IMR-90 (cell line): ENCODE results near the gene CYSTM1. TPM values are rescaled to one million over a fixed set of nuclear protein-coding genes. Genes with fewer than 3 reads are reported as not detected.

Source experiments
- ATAC-seq: fragments of 200-7000 bp; cut with Tn5 transposase; 2 replicates; pipeline ENCODE4 v1.9.1; 2020; ENCODE audit warnings: low read depth, mild to moderate bottlenecking, moderate library complexity
- BruUV-seq: library from RNA; stranded (reverse); fragments of 400-500 nt; replicated peaks from 2 replicates; lab custom pipeline; 2021; lab: Mats Ljungman, UMichigan
- CTCF ChIA-PET: fragments of 300-600 bp; formaldehyde crosslinking; extraction: SDS; loops from one replicate; lab custom pipeline; 2021; ENCODE audit warnings: antibody characterized with exemption; lab: Yijun Ruan, JAX
- POLR2A ChIA-PET: fragments of 300-600 bp; sonication (Branson Sonifier 250); formaldehyde crosslinking; loops from one replicate; lab custom pipeline; 2022; ENCODE audit warnings: antibody characterized with exemption; ENCODE audit not compliant: unreplicated experiment; lab: Charles Lee
- DNase-seq: peaks from one replicate; pipeline ENCODE4 v3.0.0; 2013
- H2AFZ ChIP-seq: replicated peaks from 2 replicates; pipeline ENCODE3; 2013; ENCODE audit warnings: low read length, mild to moderate bottlenecking; ENCODE audit not compliant: poor library complexity
- H2AK5ac ChIP-seq: 2 replicates; pipeline ENCODE4 v1.6.1; 2013; ENCODE audit warnings: low read depth, low read length, inconsistent platforms
- H2AK9ac ChIP-seq: replicated peaks from 2 replicates; pipeline ENCODE3; 2013; ENCODE audit warnings: mild to moderate bottlenecking, low read depth, low read length, moderate library complexity; ENCODE audit not compliant: poor library complexity
- H2BK120ac ChIP-seq: 2 replicates; pipeline ENCODE4 v1.6.1; 2013; ENCODE audit warnings: low read depth, low read length, inconsistent platforms
- H2BK15ac ChIP-seq: 3 replicates; pipeline ENCODE4 v1.6.1; 2013; ENCODE audit warnings: low read depth, low read length, inconsistent platforms
- H2BK20ac ChIP-seq: 2 replicates; pipeline ENCODE4 v1.6.1; 2013; ENCODE audit warnings: low read depth, mild to moderate bottlenecking, inconsistent platforms, low read length, moderate library complexity
- H2BK5ac ChIP-seq: 2 replicates; pipeline ENCODE4 v1.6.1; 2013; ENCODE audit warnings: mild to moderate bottlenecking, low read depth, low read length, inconsistent platforms; ENCODE audit not compliant: poor library complexity, severe bottlenecking
- H3K14ac ChIP-seq: replicated peaks from 2 replicates; pipeline ENCODE4 v1.6.1; 2013; ENCODE audit warnings: low read depth, low read length, inconsistent platforms
- H3K18ac ChIP-seq: 2 replicates; pipeline ENCODE4 v1.6.1; 2013; ENCODE audit warnings: low read depth, low read length, control low read depth
- H3K23ac ChIP-seq: 2 replicates; pipeline ENCODE4 v1.6.1; 2013; ENCODE audit warnings: low read depth, low read length, inconsistent platforms
- H3K27ac ChIP-seq: 2 replicates; pipeline ENCODE4 v1.5.1; 2013; ENCODE audit warnings: mild to moderate bottlenecking, control low read depth, low read length; ENCODE audit not compliant: insufficient read depth
- H3K27me3 ChIP-seq: 2 replicates; pipeline ENCODE4 v1.6.1; 2013; ENCODE audit warnings: low read length; ENCODE audit not compliant: control insufficient read depth, insufficient read depth
- H3K36me3 ChIP-seq: 2 replicates; pipeline ENCODE4 v1.6.1; 2013; ENCODE audit warnings: low read length, mixed read lengths; ENCODE audit not compliant: control insufficient read depth, insufficient read depth
- H3K4ac ChIP-seq: 2 replicates; pipeline ENCODE4 v1.6.1; 2013; ENCODE audit warnings: low read depth, low read length, inconsistent platforms
- H3K4me1 ChIP-seq: 2 replicates; pipeline ENCODE4 v1.6.1; 2013; ENCODE audit warnings: low read length, mixed read lengths; ENCODE audit not compliant: control insufficient read depth, insufficient read depth
- H3K4me2 ChIP-seq: 2 replicates; pipeline ENCODE4 v1.6.1; 2013; ENCODE audit warnings: low read depth, mild to moderate bottlenecking, control low read depth, low read length, moderate library complexity
- H3K4me3 ChIP-seq: 2 replicates; pipeline ENCODE4 v1.5.1; 2013; ENCODE audit warnings: low read depth, mild to moderate bottlenecking, control low read depth, low read length, moderate library complexity; ENCODE audit not compliant: insufficient read depth
- H3K56ac ChIP-seq: 2 replicates; pipeline ENCODE4 v1.6.1; 2013; ENCODE audit warnings: low read length, inconsistent platforms; ENCODE audit not compliant: insufficient read depth; ENCODE audit errors: extremely low read depth
- H3K79me1 ChIP-seq, 2 experiments: 2 replicates each; pipeline ENCODE4 v1.6.1; 2013; ENCODE audit warnings: low read length in 2 of 2, inconsistent platforms in 1 of 2, low read depth in 1 of 2
- H3K9ac ChIP-seq: 2 replicates; pipeline ENCODE4 v1.6.1; 2013; ENCODE audit warnings: low read depth, low read length, control low read depth
- H3K9me1 ChIP-seq: 2 replicates; pipeline ENCODE4 v1.6.1; 2013; ENCODE audit warnings: low read length, inconsistent platforms; ENCODE audit not compliant: insufficient read depth
- H3K9me3 ChIP-seq: 2 replicates; pipeline ENCODE4 v1.6.1; 2013; ENCODE audit warnings: low read length; ENCODE audit not compliant: control insufficient read depth, insufficient read depth
- H4K20me1 ChIP-seq: 2 replicates; pipeline ENCODE4 v1.6.1; 2013; ENCODE audit warnings: low read length, inconsistent platforms; ENCODE audit not compliant: insufficient read depth
- H4K5ac ChIP-seq: 2 replicates; pipeline ENCODE4 v1.6.1; 2013; ENCODE audit warnings: mild to moderate bottlenecking, low read depth, low read length, control low read depth
- H4K8ac ChIP-seq, 2 experiments: 2 replicates each; pipeline ENCODE4 v1.6.1; 2013; ENCODE audit warnings: low read depth in 2 of 2, low read length in 2 of 2, control low read depth in 1 of 2, inconsistent platforms in 1 of 2
- H4K91ac ChIP-seq: 2 replicates; pipeline ENCODE4 v1.6.1; 2013; ENCODE audit warnings: low read depth, low read length, inconsistent platforms; ENCODE audit not compliant: insufficient read depth
- BHLHE40 ChIP-seq: fragments of 150-350 bp; IDR thresholded peaks from 2 replicates; pipeline ENCODE4 v1.6.1; 2016; ENCODE audit warnings: mild to moderate bottlenecking, low read depth, low read length
- CEBPB ChIP-seq: IDR thresholded peaks from 2 replicates; pipeline ENCODE4 v1.6.1; 2012; ENCODE audit warnings: low read depth, low read length, improper control_type of control experiment
- FOS ChIP-seq: fragments of 150-350 bp; IDR thresholded peaks from 2 replicates; pipeline ENCODE4 v1.6.1; 2016; ENCODE audit warnings: low read depth, low read length
- MAZ ChIP-seq: IDR thresholded peaks from 2 replicates; pipeline ENCODE4 v1.6.1; 2012; ENCODE audit warnings: low read depth, mild to moderate bottlenecking, low read length, improper control_type of control experiment, moderate library complexity, borderline replicate concordance
- MXI1 ChIP-seq: IDR thresholded peaks from 2 replicates; pipeline ENCODE4 v1.6.1; 2012; ENCODE audit warnings: low read depth, mild to moderate bottlenecking, low read length, moderate library complexity, borderline replicate concordance
- NFE2L2 ChIP-seq: fragments of 150-350 bp; IDR thresholded peaks from 2 replicates; pipeline ENCODE4 v1.6.1; 2016; ENCODE audit warnings: low read depth, mild to moderate bottlenecking, low read length
- POLR2A ChIP-seq: IDR thresholded peaks from 2 replicates; pipeline ENCODE4 v1.6.1; 2012; ENCODE audit warnings: mild to moderate bottlenecking, low read depth, low read length
- RAD21 ChIP-seq: IDR thresholded peaks from 2 replicates; pipeline ENCODE4 v1.6.1; 2012; ENCODE audit warnings: low read length, improper control_type of control experiment
- RCOR1 ChIP-seq: IDR thresholded peaks from 2 replicates; pipeline ENCODE4 v1.6.1; 2012; ENCODE audit warnings: mild to moderate bottlenecking, low read length, improper control_type of control experiment; ENCODE audit not compliant: insufficient replicate concordance
- RFX5 ChIP-seq: IDR thresholded peaks from 2 replicates; pipeline ENCODE4 v1.8.0; 2012; ENCODE audit warnings: low read depth, mild to moderate bottlenecking, low read length, moderate library complexity
- SMC3 ChIP-seq: fragments of 150-350 bp; IDR thresholded peaks from 2 replicates; pipeline ENCODE4 v1.6.1; 2016; ENCODE audit warnings: low read depth, mild to moderate bottlenecking, antibody characterized with exemption, low read length, moderate library complexity
- WGBS, 2 experiments: methylation state at CpG; one replicate each; pipeline versions ENCODE4 v1.1.5 to v1.1.7; 2013; ENCODE audit warnings: missing lambda C conversion rate in 2 of 2; ENCODE audit not compliant: insufficient read length in 1 of 2; ENCODE audit errors: extremely low coverage in 2 of 2; 5-methylcytosine and 5-hydroxymethylcytosine counted together
- dilution Hi-C: fragments of 300-500 bp; cut with HindIII; formaldehyde crosslinking; loops from one replicate; pipeline ENCODE4 v1.14.3; 2018; ENCODE audit warnings: low sequenced_read_pairs; ENCODE audit not compliant: unreplicated experiment
- in situ Hi-C: fragments of 300-500 bp; cut with MboI; formaldehyde crosslinking; loops from 3 replicates; pipeline ENCODE4 v1.14.3; 2019; ENCODE audit warnings: low sequenced_read_pairs, inconsistent platforms, mixed read lengths
- intact Hi-C: fragments of 100-400 bp; cut with micrococcal nuclease; formaldehyde crosslinking; loops from 2 replicates; pipeline ENCODE4 v1.10.0; 2022
- polyA plus RNA-seq, 3 experiments: library from polyadenylated mRNA; depleted of rRNA; stranded (reverse); fragments of >200 nt; gene quantifications; 2 replicates each; pipeline ENCODE4 v1.2.3, GENCODE V29; 2012; ENCODE audit warnings: low replicate concordance in 1 of 3
- total RNA-seq: library from RNA; depleted of rRNA; stranded (reverse); fragments of >200 nt; gene quantifications from 2 replicates; pipeline ENCODE4 v1.2.3, GENCODE V29; 2012
- TF ChIP-seq, protein P1 (sequence below): fragments of 150-350 bp; IDR thresholded peaks from 2 replicates; pipeline ENCODE4 v1.6.1; 2017; ENCODE audit warnings: mild to moderate bottlenecking, antibody characterized with exemption, low read length, low read depth
- TF ChIP-seq, protein P2 (sequence below): conservative IDR thresholded peaks from 2 replicates; pipeline ENCODE4 v1.5.1; 2012; ENCODE audit warnings: mild to moderate bottlenecking, low read depth, low read length, improper control_type of control experiment

CYSTM1 gene
- total and polyA plus RNA-seq, 2 of the 4 experiments (the other 2 are of a cell fraction): 7.3 to 15.0 TPM

DNA sequence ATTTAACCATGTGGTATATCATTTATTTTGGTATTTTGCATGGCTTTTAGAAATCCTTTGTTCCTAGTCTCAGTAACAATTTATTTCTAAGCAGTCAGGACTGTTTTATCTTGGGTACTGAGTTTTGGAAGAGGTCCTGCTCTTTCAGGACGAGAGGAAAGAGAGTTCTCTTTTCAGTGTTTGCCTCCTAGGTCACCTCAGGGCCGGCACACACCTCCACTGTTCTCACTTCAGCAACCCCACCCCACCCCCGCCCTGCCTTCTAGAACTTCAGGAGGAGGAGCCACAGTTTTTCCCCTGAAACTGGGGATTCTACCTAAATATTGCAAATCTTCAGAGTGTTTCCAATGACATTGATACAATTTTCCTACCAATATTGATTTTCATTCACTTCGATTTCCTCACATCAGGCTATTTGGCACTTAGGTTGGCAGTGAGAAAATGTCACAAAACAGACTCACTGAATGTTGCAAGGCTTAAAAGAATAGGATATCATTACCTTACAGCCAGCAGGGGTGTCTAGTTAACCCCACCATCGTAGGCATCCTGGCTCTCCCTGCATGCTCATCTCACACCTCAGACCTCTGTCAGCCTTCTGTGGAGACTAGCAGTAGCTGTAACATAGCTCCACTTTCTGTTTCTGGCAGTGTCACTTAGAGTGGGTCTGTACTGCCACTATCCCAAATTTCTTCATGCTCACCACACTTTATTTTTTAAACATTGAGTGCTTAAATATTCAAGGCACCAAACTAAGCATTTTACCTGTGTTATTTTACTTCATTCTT lies 43.8 kb upstream of the CYSTM1 start:
- H3K27ac ChIP-seq: peak overlapping the region; percentile 25; the same call in 1 of the 2 replicates
- peak overlapping the region; percentile 20 for H2AK9ac ChIP-seq
- peak overlapping the region; percentile 39; the same call in 1 of the 2 replicates for H3K23ac ChIP-seq
- CTCF ChIA-PET: interaction anchor here (0.6 to 1.5 kb wide), 4 partner anchors 13 to 18 kb away, joined by 3 to 9 read pairs (median 4); no protein-coding TSS in a partner anchor
- H3K56ac ChIP-seq: no peak overlapping the region
- H3K27me3 ChIP-seq: no peaks in the 10 kb centered on the region
- dilution Hi-C loops: no loop called here
- peak overlapping the region; percentile 79; the same call in 1 of the 2 replicates for H2BK20ac ChIP-seq
- H4K20me1 ChIP-seq: peaks cover 27% of the 10 kb centered on the region
- H3K4ac ChIP-seq: peak overlapping the region; percentile 72
- peak overlapping the region; percentile 12 to 86; a peak in 3 of 4 replicates for H4K8ac ChIP-seq
- peak overlapping the region; percentile 87 for H2AK5ac ChIP-seq
- peak overlapping the region; percentile 83; the same call in 2 of the 3 replicates for H2BK15ac ChIP-seq
- no peak overlapping the region for H2AFZ ChIP-seq
- in situ Hi-C loops: no loop called here
- POLR2A ChIA-PET: interaction anchor here (1.1 kb wide), 1 partner anchor 24 kb away, joined by 5 read pairs; no protein-coding TSS in a partner anchor
- peak overlapping the region; percentile 73 for H2BK120ac ChIP-seq
- no peaks in the 10 kb centered on the region for H3K9me3 ChIP-seq
- H3K18ac ChIP-seq: no peak overlapping the region; the same call in 1 of the 2 replicates
- H3K79me1 ChIP-seq: peaks cover 34 to 73% of the 10 kb centered on the region in 2 experiments
- H3K14ac ChIP-seq: peak overlapping the region; percentile 53; the same call in 1 of the 2 replicates
- intact Hi-C loops: no loop called here
- no peaks in the 10 kb centered on the region for H3K36me3 ChIP-seq
- H3K4me1 ChIP-seq: peaks cover 16% of the 10 kb centered on the region
- no peak for ATAC-seq
- peaks cover 28% of the 10 kb centered on the region for H3K9me1 ChIP-seq
- no peak overlapping the region for H4K5ac ChIP-seq
- no peak overlapping the region for H3K4me3 ChIP-seq
- WGBS, 2 experiments: 60% methylated on average over 2 of the region's 5 CpGs; no CpG with 5 or more reads in 1 of the 2 experiments
- no TSS peak for BruUV-seq
- H4K91ac ChIP-seq: no peak overlapping the region
- H3K9ac ChIP-seq: peak overlapping the region; percentile 18; the same call in 1 of the 2 replicates
- peak overlapping the region; percentile 16; the same call in 1 of the 2 replicates for H3K4me2 ChIP-seq
- no peak for DNase-seq
- H2BK5ac ChIP-seq: peak overlapping the region; percentile 75
- TF ChIP-seq BHLHE40 (no peak), RCOR1 (no peak), NFE2L2 (no peak), MAZ (no peak), SMC3 (no peak), RFX5 (no peak), RAD21 (no peak), POLR2A (no peak), MXI1 (no peak), CEBPB (no peak), FOS (no peak)
- TF ChIP-seq, protein P1, sequence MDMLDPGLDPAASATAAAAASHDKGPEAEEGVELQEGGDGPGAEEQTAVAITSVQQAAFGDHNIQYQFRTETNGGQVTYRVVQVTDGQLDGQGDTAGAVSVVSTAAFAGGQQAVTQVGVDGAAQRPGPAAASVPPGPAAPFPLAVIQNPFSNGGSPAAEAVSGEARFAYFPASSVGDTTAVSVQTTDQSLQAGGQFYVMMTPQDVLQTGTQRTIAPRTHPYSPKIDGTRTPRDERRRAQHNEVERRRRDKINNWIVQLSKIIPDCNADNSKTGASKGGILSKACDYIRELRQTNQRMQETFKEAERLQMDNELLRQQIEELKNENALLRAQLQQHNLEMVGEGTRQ: no peak
- TF ChIP-seq, protein P2, sequence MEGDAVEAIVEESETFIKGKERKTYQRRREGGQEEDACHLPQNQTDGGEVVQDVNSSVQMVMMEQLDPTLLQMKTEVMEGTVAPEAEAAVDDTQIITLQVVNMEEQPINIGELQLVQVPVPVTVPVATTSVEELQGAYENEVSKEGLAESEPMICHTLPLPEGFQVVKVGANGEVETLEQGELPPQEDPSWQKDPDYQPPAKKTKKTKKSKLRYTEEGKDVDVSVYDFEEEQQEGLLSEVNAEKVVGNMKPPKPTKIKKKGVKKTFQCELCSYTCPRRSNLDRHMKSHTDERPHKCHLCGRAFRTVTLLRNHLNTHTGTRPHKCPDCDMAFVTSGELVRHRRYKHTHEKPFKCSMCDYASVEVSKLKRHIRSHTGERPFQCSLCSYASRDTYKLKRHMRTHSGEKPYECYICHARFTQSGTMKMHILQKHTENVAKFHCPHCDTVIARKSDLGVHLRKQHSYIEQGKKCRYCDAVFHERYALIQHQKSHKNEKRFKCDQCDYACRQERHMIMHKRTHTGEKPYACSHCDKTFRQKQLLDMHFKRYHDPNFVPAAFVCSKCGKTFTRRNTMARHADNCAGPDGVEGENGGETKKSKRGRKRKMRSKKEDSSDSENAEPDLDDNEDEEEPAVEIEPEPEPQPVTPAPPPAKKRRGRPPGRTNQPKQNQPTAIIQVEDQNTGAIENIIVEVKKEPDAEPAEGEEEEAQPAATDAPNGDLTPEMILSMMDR: no peak
